T follicular helper cell (primary cell): ENCODE results near the gene FKBP5.
"Not testable (repeated sequence)": the region's sequence is repeated elsewhere in the genome, so short reads cannot be mapped to it uniquely, and the experiment has no call there.

Experiments used
- DNase-seq: peaks from one replicate; pipeline ENCODE4 v3.0.0-alpha.2; 2020; ENCODE audit warnings: low read depth

The FKBP5 gene

DNA sequence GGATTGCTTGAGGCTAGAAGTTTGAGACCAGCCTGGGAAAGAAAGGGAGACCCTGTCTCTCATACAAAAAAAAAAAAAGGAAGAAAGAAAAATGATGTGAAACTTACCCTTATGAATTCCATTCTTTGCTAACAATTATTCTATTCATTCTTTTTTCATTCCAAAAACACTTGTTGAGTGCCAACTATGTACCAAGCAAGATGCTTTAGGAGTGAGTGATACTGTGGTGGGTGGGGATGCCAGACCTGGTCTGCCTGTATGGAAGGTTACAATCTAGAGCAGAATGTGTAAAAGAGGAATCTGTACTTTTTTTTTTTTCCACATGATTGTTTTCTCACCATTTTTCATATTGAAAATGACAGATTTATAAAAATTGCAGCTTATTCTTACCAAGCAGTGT, 102.2 kb downstream of the FKBP5 start:
- no peak for DNase-seq

DNA sequence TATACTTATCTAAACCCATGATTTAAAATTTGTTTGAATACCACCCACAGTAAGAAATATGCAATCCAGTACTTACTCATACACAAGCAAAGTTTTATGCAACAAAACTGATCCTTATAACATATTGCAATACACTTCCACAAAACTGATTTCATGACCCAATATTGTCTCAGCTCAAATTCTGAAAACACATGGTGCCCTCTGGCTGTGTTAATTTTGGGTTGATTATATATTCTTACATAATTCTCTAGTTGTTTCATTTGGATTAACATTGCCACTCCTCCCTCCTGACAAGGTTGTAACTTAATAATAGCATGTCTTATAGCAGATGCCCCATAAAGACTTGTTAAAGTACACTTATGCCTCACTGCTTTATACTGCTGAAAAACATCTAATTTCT, 103.1 kb downstream of the FKBP5 start:
- DNase-seq: no peak

DNA sequence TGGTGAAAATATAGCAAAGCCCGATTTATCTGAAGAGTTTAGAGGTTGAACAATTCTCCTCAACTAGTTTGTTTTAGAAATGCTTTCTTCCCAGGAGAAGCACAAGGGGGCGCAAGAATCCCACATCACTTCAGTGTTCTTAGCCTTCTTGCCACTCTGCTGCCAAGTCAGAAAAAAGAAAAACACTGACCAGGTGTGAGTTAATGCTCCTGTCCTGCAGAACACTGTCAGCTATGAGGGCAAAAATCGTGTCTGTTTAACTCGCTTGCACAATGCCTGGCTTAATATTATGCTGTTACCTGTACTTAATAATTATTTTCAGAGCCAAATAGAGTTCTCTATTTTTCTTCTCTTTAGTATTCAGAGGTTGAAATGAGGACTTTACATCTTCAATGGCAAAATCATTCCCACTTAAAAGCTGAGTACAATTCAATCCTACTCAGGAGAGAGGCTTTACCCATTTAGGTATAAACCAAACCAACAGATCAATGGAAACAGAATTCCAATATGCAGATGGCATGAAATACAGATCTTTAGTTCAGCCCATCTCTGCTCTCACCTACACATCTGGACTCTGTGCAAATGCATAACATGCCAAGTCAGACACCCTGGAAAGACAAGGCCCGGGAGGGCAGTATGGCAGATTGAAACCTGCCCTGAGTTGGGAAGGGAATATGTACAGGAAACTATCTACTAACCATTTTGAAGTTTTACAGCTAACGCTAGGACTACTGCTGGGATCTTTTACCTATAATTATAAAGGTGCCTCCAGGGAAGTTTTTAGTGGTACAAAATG, 104.6 kb downstream of the FKBP5 start:
- peak; percentile 63 for DNase-seq

DNA sequence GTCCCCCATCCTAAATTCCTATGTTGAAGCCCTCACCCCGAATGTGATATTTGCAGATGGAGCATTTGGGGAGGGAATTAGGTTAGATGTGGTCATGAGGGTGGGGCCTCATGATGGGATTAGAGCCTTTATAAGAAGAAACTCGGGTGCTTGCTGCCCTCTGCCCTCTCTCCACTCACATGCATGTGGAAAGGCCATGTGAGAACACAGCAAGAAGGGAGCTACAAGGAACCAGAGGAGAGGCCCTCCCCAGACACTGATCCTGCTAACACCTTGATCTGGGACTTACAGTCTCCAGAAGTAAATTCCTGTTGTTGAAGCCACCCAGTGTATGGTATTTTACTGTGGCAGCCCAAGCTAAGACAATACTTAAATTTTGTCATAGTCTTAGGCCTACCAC, 106.4 kb downstream of the FKBP5 start:
- no peak for DNase-seq

DNA sequence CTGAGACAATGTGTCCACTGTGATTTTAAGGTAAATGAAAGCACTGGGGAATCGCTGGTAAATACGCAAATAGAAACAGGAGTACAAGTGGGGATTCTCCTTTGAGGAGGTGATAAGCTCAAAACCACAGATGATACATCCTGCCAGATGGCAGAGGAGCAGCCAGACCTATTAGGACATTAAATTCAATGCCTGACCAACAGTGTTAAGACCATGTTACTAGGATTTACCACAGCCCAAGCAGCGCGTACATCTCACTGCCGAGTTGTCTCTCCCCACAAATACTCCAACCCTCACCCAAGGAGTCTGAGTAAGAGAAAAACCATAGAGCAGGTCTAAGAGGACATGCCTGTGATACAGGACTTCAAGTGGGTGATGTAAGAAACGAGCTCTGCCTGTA, 107.1 kb downstream of the FKBP5 start:
- no peak for DNase-seq

DNA sequence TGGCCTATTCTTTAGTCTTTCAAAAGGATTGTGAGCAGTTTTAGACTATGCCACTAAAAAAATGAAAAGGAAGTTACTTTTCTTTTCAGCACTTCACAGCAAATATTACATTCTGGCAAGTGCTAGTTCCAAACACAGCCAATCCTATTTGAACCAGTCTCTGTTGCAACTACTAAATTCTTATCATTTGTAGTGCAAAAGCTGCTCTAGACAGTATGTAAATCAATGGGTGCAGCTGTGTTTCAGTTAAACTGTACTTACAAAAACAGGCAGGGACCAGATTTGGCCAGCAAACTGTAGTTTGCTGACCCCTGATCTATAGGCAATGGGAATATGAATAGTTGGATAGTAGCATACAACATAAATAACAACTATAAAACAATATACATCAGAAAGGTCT, 107.9 kb downstream of the FKBP5 start:
- no peak for DNase-seq

DNA sequence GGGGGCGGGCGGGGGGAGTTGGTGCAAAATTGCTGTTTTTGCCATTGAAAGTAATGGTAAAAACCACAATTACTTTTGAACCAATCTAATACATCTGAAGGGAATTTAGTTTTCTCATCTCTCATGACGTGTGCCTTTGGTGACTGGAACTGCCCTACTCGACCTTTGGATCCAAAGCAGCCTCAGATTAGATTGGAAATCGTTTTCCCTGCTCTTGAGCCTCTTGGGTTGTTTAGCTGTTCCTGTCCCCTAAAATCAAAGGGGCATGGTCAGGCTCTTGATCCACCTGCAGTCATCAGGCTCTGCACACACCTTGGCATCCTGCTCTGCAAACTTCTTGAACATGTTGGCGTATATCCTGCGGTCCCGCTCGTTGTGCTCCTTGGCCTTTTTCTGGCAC, 112.0 kb downstream of the FKBP5 start:
- DNase-seq: no peak

DNA sequence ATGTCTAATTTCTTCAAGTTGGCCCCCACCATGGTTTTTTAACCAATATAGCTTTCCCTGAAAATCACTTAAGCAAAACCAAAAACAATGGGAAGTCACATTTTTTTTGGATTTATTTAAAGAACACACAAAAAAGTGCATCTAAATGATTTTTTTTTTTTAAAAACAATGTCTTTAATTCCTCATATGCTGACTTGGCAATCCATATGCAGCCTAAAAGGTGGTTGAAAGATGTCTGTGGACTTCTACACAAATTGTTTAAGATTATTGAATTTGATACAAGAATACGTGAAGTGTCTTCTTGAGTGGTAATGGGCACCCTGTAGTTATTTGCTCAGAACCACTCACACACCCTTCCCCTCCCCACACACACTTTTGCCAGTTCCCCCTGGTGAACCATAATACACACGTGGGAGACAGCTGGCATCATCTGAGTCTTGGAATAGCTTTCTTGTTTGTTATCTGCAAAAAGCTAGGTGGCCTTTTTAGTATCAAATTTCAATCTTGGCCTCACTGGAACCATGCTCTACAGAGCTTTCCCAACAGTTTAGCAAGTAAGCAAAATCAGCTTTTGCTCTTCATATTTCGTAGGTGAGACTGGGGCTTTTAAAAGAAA, 115.1 kb downstream of the FKBP5 start:
- DNase-seq: no peak

DNA sequence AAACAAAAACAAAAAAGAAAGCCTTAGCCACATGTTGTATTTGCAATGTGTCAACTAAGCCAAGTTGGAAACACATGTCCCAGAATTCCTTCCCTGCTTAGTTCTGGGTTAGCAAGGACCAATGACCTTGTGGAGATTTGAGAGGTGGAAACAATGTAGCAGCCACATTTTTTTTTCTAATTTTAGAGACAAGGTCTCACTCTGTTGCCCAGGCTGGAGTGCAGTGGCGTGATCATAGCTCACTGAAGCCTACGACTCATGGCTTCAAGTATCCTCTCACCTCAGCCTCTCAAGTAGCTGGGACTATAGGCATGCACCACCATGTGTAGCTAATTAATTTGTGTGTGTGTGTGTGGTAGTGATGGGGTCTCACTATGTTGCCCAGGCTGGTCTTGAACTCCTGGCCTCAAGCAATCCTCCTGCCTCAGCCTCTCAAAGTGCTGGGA, 117.8 kb downstream of the FKBP5 start:
- DNase-seq: not testable (repeated sequence)

DNA sequence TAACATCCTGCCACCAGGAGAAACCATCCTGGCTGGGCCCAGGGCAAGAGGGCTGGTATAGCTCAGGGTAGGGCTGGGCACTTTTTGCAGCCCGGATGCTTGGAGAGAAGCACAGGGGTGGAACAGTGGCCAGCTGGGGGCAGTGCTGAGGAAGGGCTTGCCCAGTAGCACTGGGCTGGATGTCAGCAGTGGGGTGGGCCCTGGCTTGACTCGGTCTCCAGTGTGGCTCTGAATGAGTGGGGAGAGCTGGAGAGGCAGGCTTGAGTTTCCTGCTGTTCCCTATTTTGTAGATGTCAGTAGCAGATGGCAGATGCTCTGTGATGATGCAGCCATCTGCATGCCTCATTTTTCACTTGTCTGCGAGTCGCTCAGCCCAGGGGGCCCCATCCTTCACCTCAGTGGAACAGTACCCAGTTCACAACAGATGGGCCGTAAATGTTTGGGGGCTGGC, 119.7 kb downstream of the FKBP5 start:
- DNase-seq: peak; percentile 9

DNA sequence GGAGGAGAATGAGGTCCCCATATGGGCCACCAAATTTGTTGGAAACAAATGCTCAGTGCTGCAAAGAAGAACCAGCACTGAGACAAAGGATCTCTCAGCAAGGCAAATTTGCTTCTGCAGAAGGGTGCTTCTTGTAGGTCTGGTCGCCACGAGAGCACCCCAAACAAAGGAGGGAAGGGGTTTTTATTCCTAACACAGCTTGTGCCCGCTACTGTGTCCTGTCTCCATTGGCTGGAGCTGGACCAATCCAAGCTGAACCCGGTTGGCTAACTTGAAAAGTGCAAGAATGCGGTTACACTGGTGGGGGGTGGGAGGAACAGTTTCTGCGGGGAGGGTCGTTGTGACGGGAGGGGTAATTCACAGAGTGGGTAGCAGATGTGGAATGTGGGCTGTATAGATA, 121.9 kb downstream of the FKBP5 start:
- DNase-seq: no peak

DNA sequence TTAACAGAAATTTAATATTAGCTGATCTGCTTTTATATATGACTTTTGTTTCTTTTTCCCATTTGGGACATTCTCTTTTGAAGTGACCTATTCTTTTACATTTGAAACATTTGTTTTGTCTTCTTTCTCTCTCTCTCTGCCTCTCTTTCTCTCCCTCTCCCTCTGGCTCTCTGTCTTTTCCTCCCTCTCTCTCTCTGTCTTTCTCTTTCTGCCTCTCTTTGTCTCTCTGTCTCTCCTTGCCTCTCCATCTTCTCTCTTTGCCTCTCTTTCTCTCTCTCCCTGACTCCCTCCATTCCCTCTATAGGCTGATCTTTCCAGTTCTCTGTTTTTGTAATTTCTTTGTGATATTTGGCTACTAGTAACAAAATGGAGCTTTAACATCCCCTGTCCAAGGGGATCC, 124.0 kb downstream of the FKBP5 start:
- no peak for DNase-seq

DNA sequence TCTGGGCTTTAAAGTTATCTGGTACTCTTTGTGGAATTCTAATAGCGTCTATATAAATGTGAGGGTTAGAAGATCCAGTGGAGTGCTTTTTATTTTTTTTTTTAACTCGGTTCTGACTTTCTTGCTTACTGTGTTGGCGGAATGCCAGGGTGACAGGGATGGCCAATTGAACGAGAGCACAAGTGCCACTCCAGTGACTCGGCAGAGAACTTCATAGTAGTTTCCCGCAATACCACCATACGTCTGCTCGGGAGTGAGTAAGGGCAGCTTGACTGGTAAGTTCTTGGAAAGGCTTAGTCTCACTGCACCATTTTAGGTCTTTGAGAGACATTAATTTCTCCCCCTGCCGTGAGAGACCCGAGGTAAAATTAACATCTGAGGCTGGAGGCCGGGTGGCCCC, 126.7 kb downstream of the FKBP5 start:
- no peak for DNase-seq

DNA sequence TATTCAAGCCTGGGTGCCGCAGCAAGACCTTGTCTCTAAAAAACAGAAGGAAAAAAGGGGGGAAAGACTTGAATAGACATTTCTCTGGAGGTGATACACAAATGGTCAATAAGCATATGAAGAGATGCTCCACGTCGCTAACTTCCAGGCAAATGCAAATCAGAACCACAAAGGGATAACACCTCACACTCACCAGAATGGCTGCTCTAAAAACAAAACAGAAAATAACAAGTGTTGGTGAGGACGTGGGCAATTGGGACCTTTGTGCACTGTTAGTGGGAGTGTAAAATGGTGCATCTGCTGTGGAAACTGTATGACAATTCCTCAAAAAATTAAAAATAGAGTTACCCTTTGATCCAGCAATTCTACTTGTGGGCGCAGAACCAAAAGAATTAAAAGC, 127.6 kb downstream of the FKBP5 start:
- no peak for DNase-seq

DNA sequence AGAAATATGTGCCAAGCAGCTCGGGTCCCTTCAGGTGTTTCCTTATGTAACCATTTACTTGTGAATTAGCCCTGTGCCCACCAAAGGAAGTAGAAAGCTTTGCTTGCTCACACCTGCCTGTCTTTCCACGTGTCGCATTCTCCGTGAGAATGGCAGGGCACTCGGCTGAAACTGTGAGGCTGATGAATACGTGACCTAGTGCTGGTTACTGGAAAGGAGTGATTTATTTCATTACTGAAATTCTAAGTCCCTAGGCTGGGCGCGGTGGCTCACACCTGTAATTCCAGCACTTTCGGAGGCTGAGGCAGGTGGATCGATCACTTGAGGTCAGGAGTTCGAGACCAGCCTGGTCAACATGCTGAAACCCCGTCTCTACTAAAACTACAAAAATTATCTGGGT, 130.1 kb downstream of the FKBP5 start:
- DNase-seq: no peak

DNA sequence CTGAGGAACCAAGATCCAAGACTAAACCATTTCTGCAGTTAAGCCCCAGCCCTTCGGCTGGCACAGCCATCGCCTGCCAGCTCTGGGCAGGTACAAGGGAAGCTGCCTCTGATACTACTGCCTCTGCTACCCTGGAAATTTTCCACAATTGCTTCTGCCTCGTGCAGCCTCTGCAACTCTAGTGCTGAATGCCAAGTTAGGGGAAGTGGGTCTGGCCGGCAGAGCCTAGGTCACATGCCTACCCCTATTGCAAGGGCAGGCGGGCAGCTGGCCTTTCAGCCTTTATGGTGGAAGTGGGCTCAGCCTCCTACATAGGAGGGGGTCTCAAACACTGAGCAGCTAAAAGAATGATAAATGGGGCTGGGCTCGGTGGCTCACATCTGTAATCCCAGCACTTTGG, 131.5 kb downstream of the FKBP5 start:
- no peak for DNase-seq

DNA sequence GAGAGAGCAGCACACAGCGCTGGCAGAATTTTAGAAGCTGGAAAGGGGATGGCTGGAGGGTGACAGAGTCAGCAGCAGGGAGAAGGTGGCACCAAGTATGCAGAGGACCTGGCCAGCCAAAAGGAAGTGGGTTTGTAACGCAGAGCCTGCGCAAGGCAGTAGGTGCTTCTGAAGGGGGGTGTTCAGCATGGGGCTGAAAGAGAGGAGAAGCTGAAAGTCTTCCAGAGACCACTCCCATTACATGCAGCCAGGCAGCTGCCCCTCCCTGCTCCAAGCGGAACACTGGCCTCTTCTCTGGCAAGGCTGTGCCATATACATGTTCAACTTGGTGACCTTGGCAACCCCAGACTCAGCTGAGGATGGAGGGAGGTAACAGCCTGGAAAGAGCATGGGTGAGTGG, 133.9 kb downstream of the FKBP5 start:
- no peak for DNase-seq

DNA sequence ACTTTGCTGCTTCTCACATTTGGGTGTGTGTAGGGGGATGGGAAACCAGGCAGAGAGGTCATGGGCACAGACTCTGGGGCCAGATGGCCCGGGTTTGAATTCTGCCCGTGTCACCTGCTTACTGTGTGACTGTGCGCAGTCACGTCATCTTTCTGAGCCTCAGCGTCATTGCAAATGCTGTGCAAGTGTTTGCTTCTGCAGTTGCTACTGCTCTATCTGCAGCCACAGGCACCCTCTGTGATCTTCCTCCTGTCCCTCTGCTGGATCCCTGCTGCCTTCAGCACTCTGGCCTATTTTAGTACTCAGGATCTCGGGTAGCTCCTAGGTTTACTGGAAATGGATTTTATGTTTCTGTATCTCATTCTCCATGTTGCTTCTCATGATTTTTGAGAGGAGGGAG, 135.4 kb downstream of the FKBP5 start:
- DNase-seq: no peak

DNA sequence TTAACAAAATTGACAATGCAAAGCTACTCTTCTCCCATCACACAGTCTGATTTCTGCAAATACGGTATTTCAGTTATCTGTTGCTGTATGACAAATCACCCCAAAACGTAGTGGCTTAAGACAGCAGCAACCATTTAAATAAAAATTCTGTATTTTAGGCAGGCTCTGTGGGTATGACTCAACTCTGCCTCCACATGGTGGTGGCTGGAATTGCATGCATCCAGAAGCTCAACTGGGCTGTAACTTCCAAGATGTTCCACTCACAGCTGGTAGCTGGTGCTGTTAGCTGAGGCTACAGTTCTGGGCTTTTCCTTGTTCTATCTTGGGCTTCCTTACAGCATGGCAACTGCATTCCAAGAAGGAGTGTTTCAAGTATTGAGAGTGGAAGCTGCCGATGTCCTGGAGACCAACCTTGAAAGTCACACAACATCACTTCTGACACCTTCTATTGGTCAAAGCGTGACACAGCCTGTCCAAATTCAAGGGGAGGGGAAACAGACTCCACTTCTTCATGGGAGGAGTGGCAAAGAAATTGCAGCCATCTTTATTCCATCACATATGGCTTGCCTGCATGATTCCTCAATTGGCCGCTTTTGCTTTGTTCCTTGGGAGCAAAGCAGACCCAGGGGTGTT, 136.3 kb downstream of the FKBP5 start:
- DNase-seq: peak; percentile 42

DNA sequence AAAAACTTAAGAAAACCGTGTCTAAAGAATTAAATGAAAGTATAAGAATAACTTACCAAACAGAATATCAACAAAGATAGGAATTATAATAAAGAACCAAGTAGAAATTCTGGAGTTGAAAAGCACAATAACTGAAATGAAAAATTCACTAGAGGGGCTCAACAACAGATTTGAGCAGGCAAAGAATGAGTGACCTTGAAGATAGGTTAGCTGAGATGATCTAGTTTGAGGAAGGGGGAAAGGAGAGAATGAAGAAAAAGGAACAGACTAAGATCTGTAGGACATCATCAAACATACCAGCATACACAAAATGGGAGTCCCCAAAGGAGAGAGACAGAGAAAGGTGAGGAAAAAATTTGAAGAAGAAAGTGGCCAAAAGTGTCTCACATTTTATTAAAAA, 138.3 kb downstream of the FKBP5 start:
- no peak for DNase-seq

DNA sequence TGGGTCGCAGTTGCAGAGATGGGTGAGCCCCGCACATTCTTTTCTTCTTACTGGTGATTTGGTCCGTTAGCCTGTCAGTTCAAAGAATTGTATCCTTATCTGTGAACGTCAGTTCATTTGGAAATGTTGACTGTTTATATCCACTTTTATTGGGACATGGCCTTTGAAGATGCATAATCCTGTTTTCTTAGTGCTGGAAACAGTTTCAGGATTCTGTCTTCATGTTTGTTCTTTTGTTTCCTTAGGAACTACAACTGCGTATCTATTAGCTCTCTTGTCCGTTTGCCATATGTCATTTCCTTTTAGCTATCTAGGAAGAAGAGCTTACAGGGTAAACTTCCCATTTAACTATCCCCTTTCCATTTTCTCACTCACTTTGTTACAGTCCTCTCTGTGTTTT, 141.0 kb downstream of the FKBP5 start:
- no peak for DNase-seq

DNA sequence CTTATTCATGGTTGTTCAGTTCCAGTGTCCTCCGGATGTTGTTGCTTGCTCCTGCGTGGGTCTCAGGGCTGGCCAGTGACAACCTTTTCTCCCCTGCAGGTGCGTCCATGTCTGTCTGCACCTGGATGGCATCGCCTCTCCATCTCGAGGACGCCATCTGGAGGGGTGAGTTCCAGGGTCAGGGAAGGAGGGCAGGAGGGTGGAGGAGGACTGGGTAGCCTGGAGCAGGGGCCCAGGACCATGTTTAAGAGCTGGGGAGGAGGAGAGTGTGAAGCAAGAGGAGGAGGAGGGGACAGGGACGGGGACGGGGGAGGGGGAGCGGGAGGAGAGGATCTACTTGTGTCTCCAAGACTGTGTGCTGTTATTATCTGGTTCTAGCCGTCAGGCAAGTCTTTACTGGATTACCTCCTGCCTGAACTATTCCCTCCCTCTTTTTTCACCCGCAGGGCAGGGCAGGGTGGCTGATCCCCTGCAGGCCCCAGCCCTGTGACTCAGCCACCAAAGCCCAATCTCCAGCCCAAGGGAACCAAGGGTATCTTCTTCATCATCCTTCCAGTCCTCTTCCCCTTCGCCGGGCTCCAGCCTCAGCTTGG, 143.8 kb downstream of the FKBP5 start:
- no peak for DNase-seq
